Breast epithelium (tissue), 3 donors: ENCODE data around the gene CBFA2T3.

Experiments
- POLR2A ChIP-seq: fragments of 450-650 bp; IDR thresholded peaks from one replicate; pipeline ENCODE4 v1.6.1; 2016; ENCODE audit warnings: antibody characterized with exemption, mild to moderate bottlenecking, moderate library complexity
- POLR2AphosphoS5 ChIP-seq, 3 donors: sonication (generic); formaldehyde crosslinking; IDR thresholded peaks; one replicate each; pipeline ENCODE4 v1.6.1; 2017; ENCODE audit warnings: antibody characterized with exemption in 3 of 3
- TF ChIP-seq, protein P1 (sequence below), 3 donors: fragments of 450-650 bp; IDR thresholded peaks; one replicate each; pipeline ENCODE4 v1.5.1; 2016 to 2017; ENCODE audit warnings: antibody characterized with exemption in 3 of 3, mild to moderate bottlenecking in 3 of 3, moderate library complexity in 3 of 3

DNA sequence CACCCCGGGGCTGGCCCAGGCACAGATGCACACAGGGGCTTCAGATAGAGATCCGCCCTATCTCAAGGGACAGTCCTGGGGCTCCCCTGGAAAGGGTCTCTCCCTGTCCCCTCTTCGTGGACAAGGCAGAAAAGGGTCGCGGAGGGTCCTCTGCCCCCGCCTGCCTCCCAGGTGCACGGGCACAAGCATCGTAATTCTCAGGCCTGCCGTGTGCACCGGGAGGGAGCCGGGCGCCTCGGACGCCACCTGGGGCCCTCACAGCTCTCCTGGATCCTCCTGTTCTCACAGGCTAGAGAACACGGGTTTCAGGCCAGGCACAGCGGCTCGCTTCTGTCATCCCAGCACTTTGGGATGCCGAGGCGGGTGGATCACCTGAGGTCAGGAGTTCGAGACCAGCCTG is 98.7 kb downstream of the CBFA2T3 start:
- TF ChIP-seq POLR2AphosphoS5 (IDR thresholded peaks at IDR 0.05) (no peak), POLR2A (no peak)
- TF ChIP-seq, protein P1, sequence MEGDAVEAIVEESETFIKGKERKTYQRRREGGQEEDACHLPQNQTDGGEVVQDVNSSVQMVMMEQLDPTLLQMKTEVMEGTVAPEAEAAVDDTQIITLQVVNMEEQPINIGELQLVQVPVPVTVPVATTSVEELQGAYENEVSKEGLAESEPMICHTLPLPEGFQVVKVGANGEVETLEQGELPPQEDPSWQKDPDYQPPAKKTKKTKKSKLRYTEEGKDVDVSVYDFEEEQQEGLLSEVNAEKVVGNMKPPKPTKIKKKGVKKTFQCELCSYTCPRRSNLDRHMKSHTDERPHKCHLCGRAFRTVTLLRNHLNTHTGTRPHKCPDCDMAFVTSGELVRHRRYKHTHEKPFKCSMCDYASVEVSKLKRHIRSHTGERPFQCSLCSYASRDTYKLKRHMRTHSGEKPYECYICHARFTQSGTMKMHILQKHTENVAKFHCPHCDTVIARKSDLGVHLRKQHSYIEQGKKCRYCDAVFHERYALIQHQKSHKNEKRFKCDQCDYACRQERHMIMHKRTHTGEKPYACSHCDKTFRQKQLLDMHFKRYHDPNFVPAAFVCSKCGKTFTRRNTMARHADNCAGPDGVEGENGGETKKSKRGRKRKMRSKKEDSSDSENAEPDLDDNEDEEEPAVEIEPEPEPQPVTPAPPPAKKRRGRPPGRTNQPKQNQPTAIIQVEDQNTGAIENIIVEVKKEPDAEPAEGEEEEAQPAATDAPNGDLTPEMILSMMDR (IDR thresholded peaks at IDR 0.05): no peak
